CD4-positive, alpha-beta T cell (primary cell): ENCODE data around the gene MAP3K20. TPM values are rescaled to one million over a fixed set of nuclear protein-coding genes. Genes with fewer than 3 reads are reported as not detected.

Experiments used
- ATAC-seq: fragments of 200-7000 bp; cut with Tn5 transposase; one replicate; pipeline ENCODE4 v1.10.0; 2022; ENCODE audit warnings: mild to moderate bottlenecking; ENCODE audit not compliant: poor library complexity
- CTCF ChIA-PET: fragments of 350-600 bp; sonication (Branson Sonifier 250); formaldehyde crosslinking; loops from one replicate; lab custom pipeline; 2021; ENCODE audit warnings: antibody characterized with exemption, inconsistent platforms; lab: Charles Lee
- POLR2A ChIA-PET: fragments of 350-600 bp; sonication (Branson Sonifier 250); formaldehyde crosslinking; loops from one replicate; lab custom pipeline; 2021; ENCODE audit warnings: antibody characterized with exemption, inconsistent platforms; lab: Charles Lee
- DNase-seq, 14 experiments: peaks; one replicate each; pipeline ENCODE4 v3.0.0-alpha.2; 2013 to 2020; ENCODE audit warnings: mixed read lengths in 2 of 14
- H3K27ac ChIP-seq, 2 donors: one replicate each; pipeline versions ENCODE4 v1.5.1 to v1.7.0; 2013; ENCODE audit warnings: low read length in 2 of 2, low read depth in 1 of 2, mild to moderate bottlenecking in 1 of 2
- H3K27me3 ChIP-seq, 2 experiments: 1 replicate in 1 of 2; 2 replicates in 1 of 2; pipeline versions ENCODE4 v1.6.1 to v1.7.0; 2013; ENCODE audit warnings: low read length in 2 of 2, control low read depth in 1 of 2, mild to moderate bottlenecking in 1 of 2, moderate library complexity in 1 of 2; ENCODE audit not compliant: insufficient read depth in 2 of 2, control insufficient read depth in 1 of 2
- H3K36me3 ChIP-seq: one replicate; pipeline ENCODE4 v1.6.1; 2013; ENCODE audit warnings: low read length, control low read depth; ENCODE audit not compliant: insufficient read depth
- H3K4me1 ChIP-seq: one replicate; pipeline ENCODE4 v1.6.1; 2013; ENCODE audit warnings: low read length, control low read depth; ENCODE audit not compliant: insufficient read depth
- H3K4me3 ChIP-seq: one replicate; pipeline ENCODE4 v1.5.1; 2013; ENCODE audit warnings: mild to moderate bottlenecking, low read length, moderate library complexity
- H3K9me3 ChIP-seq, 2 experiments: 1 replicate in 1 of 2; 2 replicates in 1 of 2; pipeline versions ENCODE4 v1.6.1 to v1.7.0; 2013; ENCODE audit warnings: low read length in 2 of 2, mild to moderate bottlenecking in 2 of 2, control low read depth in 1 of 2, moderate library complexity in 1 of 2; ENCODE audit not compliant: control insufficient read depth in 1 of 2, insufficient read depth in 1 of 2
- H3K27ac Mint-ChIP-seq: one replicate; pipeline ENCODE4 v1.8.0; 2020; ENCODE audit warnings: mixed read lengths
- H3K27me3 Mint-ChIP-seq: one replicate; pipeline ENCODE4 v1.8.0; 2021; ENCODE audit warnings: mixed read lengths
- H3K36me3 Mint-ChIP-seq: one replicate; pipeline ENCODE4 v1.8.0; 2021; ENCODE audit warnings: low read depth, mixed read lengths
- H3K4me1 Mint-ChIP-seq: one replicate; pipeline ENCODE4 v1.8.0; 2021; ENCODE audit warnings: low read depth, mixed read lengths
- H3K4me3 Mint-ChIP-seq: one replicate; pipeline ENCODE4 v1.8.0; 2020; ENCODE audit warnings: mild to moderate bottlenecking, mixed read lengths
- H3K9me3 Mint-ChIP-seq: one replicate; pipeline ENCODE4 v1.8.0; 2020; ENCODE audit warnings: mixed read lengths
- CTCF ChIP-seq: fragments of 200-600 bp; IDR thresholded peaks from one replicate; pipeline ENCODE4 v1.8.0; 2022; ENCODE audit warnings: antibody characterized with exemption, mild to moderate bottlenecking
- intact Hi-C, 2 experiments: fragments of 100-400 bp; cut with DNase I in 1 of 2; cut with micrococcal nuclease in 1 of 2; formaldehyde crosslinking; loops; one replicate each; pipeline versions ENCODE4 v1.15.1 to v1.9.0; 2023 to 2025; cut with DNase I, micrococcal nuclease
- total RNA-seq, 174 experiments: library from RNA in 2 of 174; stranded (reverse) in 2 of 174; gene quantifications; one replicate each; pipeline ENCODE4 v1.2.3 and lab custom pipeline; 2021 to 2026

Gene MAP3K20
- total RNA-seq, 2 experiments from 2014 or later: 0.36 to 0.39 TPM

GRCh38 chr2:173107629-173108022 lies 32.0 kb downstream of the MAP3K20 start:
- Mint-ChIP-seq H3K9me3 (no peaks in the 10 kb centered on the region), H3K4me1 (no peaks in the 10 kb centered on the region), H3K36me3 (no peaks in the 10 kb centered on the region), H3K4me3 (no peak overlapping the region), H3K27ac (no peak overlapping the region), H3K27me3 (no peaks in the 10 kb centered on the region)
- TF ChIP-seq CTCF: no peak
- DNase-seq: no peak
- Histone ChIP-seq H3K4me1 (no peaks in the 10 kb centered on the region), H3K27ac (no peak overlapping the region), H3K36me3 (no peaks in the 10 kb centered on the region), H3K27me3 (no peaks in the 10 kb centered on the region), H3K4me3 (no peak overlapping the region), H3K9me3 (no peaks in the 10 kb centered on the region)
- no peak for ATAC-seq
- POLR2A ChIA-PET: no interaction called here
- CTCF ChIA-PET: no interaction called here
- intact Hi-C loops: no loop called here

- no peak overlapping the region for H3K27ac Mint-ChIP-seq
- H3K4me1 Mint-ChIP-seq: no peaks in the 10 kb centered on the region
- H3K27me3 ChIP-seq: no peaks in the 10 kb centered on the region
- H3K9me3 Mint-ChIP-seq: no peaks in the 10 kb centered on the region
- ChIA-PET POLR2A (no interaction called here), CTCF (no interaction called here)
- no peaks in the 10 kb centered on the region for H3K27me3 Mint-ChIP-seq
- ATAC-seq: no peak
- H3K4me1 ChIP-seq: no peaks in the 10 kb centered on the region
- no peaks in the 10 kb centered on the region for H3K36me3 Mint-ChIP-seq
- H3K27ac ChIP-seq: no peak overlapping the region
- H3K4me3 Mint-ChIP-seq: no peak overlapping the region
- no peak for TF ChIP-seq CTCF
- no peak for DNase-seq
- intact Hi-C loops: no loop called here
- H3K4me3 ChIP-seq: no peak overlapping the region
- no peaks in the 10 kb centered on the region for H3K36me3 ChIP-seq
- no peaks in the 10 kb centered on the region for H3K9me3 ChIP-seq
Measured at GRCh38 chr2:173109253-173110188, 33.9 kb downstream of the MAP3K20 start.

GRCh38 chr2:173117678-173118077 lies 42.0 kb downstream of the MAP3K20 start:
- Histone ChIP-seq H3K27me3 (no peaks in the 10 kb centered on the region), H3K36me3 (no peaks in the 10 kb centered on the region), H3K4me1 (no peaks in the 10 kb centered on the region), H3K4me3 (no peak overlapping the region), H3K9me3 (no peaks in the 10 kb centered on the region), H3K27ac (no peak overlapping the region)
- intact Hi-C loops: no loop called here
- no peak for DNase-seq
- no peaks in the 10 kb centered on the region for H3K9me3 Mint-ChIP-seq
- ATAC-seq: no peak
- H3K4me1 Mint-ChIP-seq: no peaks in the 10 kb centered on the region
- H3K4me3 Mint-ChIP-seq: no peak overlapping the region
- no peak for TF ChIP-seq CTCF
- POLR2A ChIA-PET: no interaction called here
- CTCF ChIA-PET: no interaction called here
- no peak overlapping the region for H3K27ac Mint-ChIP-seq
- H3K36me3 Mint-ChIP-seq: no peaks in the 10 kb centered on the region
- no peaks in the 10 kb centered on the region for H3K27me3 Mint-ChIP-seq
